Lung (tissue), 12 donors: ENCODE results near the gene TEP1. TPM values are rescaled to one million over a fixed set of nuclear protein-coding genes. Genes with fewer than 3 reads are reported as not detected.

ENCODE experiments used
- ATAC-seq: fragments of 200-7000 bp; cut with Tn5 transposase; one replicate; pipeline ENCODE4 v1.9.1; 2020; ENCODE audit warnings: moderate number of reproducible peaks; ENCODE audit not compliant: insufficient read depth, low FRiP score
- DNase-seq, 3 donors: peaks; one replicate each; pipeline ENCODE4 v3.0.0-alpha.2; 2013 to 2017
- H3K27ac ChIP-seq, 2 donors: one replicate each; pipeline ENCODE4 v1.5.1; 2013; ENCODE audit warnings: mild to moderate bottlenecking in 2 of 2, moderate library complexity in 2 of 2, control low read depth in 1 of 2, inconsistent platforms in 1 of 2, low read depth in 1 of 2, low read length in 1 of 2
- H3K27me3 ChIP-seq, 3 donors: one replicate each; pipeline ENCODE4 v1.5.1; 2013; ENCODE audit warnings: low read length in 2 of 3; ENCODE audit not compliant: control insufficient read depth in 3 of 3, insufficient read depth in 3 of 3
- H3K36me3 ChIP-seq, 4 donors: one replicate each; pipeline ENCODE4 v1.5.1; 2013; ENCODE audit warnings: low read length in 4 of 4, mild to moderate bottlenecking in 1 of 4, moderate library complexity in 1 of 4; ENCODE audit not compliant: control insufficient read depth in 4 of 4, insufficient read depth in 4 of 4
- H3K4me1 ChIP-seq, 5 donors: one replicate each; pipeline ENCODE4 v1.5.1; 2013; ENCODE audit warnings: low read length in 5 of 5, mild to moderate bottlenecking in 2 of 5, moderate library complexity in 1 of 5; ENCODE audit not compliant: control insufficient read depth in 5 of 5, insufficient read depth in 5 of 5
- H3K4me3 ChIP-seq: one replicate; pipeline ENCODE4 v1.5.1; 2013; ENCODE audit warnings: mild to moderate bottlenecking, control low read depth, moderate library complexity
- H3K9ac ChIP-seq, 2 donors: one replicate each; pipeline ENCODE4 v1.5.1; 2013; ENCODE audit warnings: low read length in 2 of 2, control low read depth in 1 of 2; ENCODE audit not compliant: insufficient read depth in 1 of 2
- H3K9me3 ChIP-seq, 4 donors: one replicate each; pipeline ENCODE4 v1.5.1; 2013; ENCODE audit warnings: low read length in 3 of 4, mild to moderate bottlenecking in 1 of 4, moderate library complexity in 1 of 4; ENCODE audit not compliant: control insufficient read depth in 4 of 4, insufficient read depth in 3 of 4
- CTCF ChIP-seq: IDR thresholded peaks from 2 replicates; pipeline ENCODE4 v1.5.1; 2012; ENCODE audit warnings: mild to moderate bottlenecking; ENCODE audit errors: control extremely low read depth, extremely low read depth
- WGBS, 2 donors: extraction: QIAGEN DNeasy Blood & Tissue Kit; methylation state at CpG; one replicate each; pipeline ENCODE4 v1.1.7; 2013; 5-methylcytosine and 5-hydroxymethylcytosine counted together
- polyA plus RNA-seq, 2 donors: library from polyadenylated mRNA; stranded (reverse); fragments of 200-250 nt; gene quantifications; one replicate each; pipeline ENCODE4 v1.2.1, GENCODE V29; 2013
- total RNA-seq, 2 donors: library from RNA; depleted of rRNA in 1 of 2; stranded (reverse); fragments of >200 nt in 1 of 2; gene quantifications; one replicate each; pipeline ENCODE4 v1.2.1, GENCODE V29; 2014 to 2021
- donor health status: control.
- donor health status: control.
- donor health status: Bipolar disorder and iron deficiency.
- donor health status: healthy.
- donor health status: DM: yes; HTN: yes; CAD: no.

Gene TEP1
- total and polyA plus RNA-seq, 4 donors = 15.7 to 44.7 (median 22.5) TPM

GRCh38 chr14:20388159-20388558, 25.1 kb downstream of the TEP1 start:
- DNase-seq (no peak), ATAC-seq (no peak)
- Histone ChIP-seq H3K9ac (no peak overlapping the region), H3K4me3 (no peak overlapping the region), H3K36me3 (peaks cover 33 to 64% (median 40%) of the 10 kb centered on the region in 4 donors), H3K27me3 (no peaks in the 10 kb centered on the region), H3K4me1 (no peaks in the 10 kb centered on the region), H3K27ac (no peak overlapping the region), H3K9me3 (no peaks in the 10 kb centered on the region)
- TF ChIP-seq CTCF = no peak
- WGBS, 2 donors = 69 to 72% methylated on average over 4 of the region's 4 CpGs

GRCh38 chr14:20387576-20387975, 25.7 kb downstream of the TEP1 start:
- no peaks in the 10 kb centered on the region for H3K4me1 ChIP-seq
- TF ChIP-seq CTCF = no peak
- no peak for DNase-seq
- peaks cover 33 to 70% (median 40%) of the 10 kb centered on the region in 4 donors for H3K36me3 ChIP-seq
- ATAC-seq = peak; percentile 53
- H3K9ac ChIP-seq = no peak overlapping the region
- H3K4me3 ChIP-seq = no peak overlapping the region
- no peaks in the 10 kb centered on the region for H3K27me3 ChIP-seq
- H3K27ac ChIP-seq = no peak overlapping the region
- 62 to 83% methylated on average over 6 of the region's 6 CpGs for WGBS, 2 donors
- H3K9me3 ChIP-seq = no peaks in the 10 kb centered on the region

GRCh38 chr14:20386276-20386855, 26.9 kb downstream of the TEP1 start:
- no peak overlapping the region for H3K9ac ChIP-seq
- H3K27me3 ChIP-seq = no peaks in the 10 kb centered on the region
- H3K4me3 ChIP-seq = no peak overlapping the region
- no peaks in the 10 kb centered on the region for H3K4me1 ChIP-seq
- 97 to 100% methylated on average over 17 of the region's 17 CpGs for WGBS, 2 donors
- no peaks in the 10 kb centered on the region for H3K9me3 ChIP-seq
- DNase-seq = no peak
- no peak for TF ChIP-seq CTCF
- no peak for ATAC-seq
- peaks cover 29 to 78% (median 36%) of the 10 kb centered on the region in 4 donors for H3K36me3 ChIP-seq
- H3K27ac ChIP-seq = no peak overlapping the region

GRCh38 chr14:20384886-20385285, 28.4 kb downstream of the TEP1 start:
- Histone ChIP-seq H3K27ac (no peak overlapping the region), H3K4me1 (no peaks in the 10 kb centered on the region), H3K9me3 (no peaks in the 10 kb centered on the region), H3K4me3 (no peak overlapping the region), H3K36me3 (peaks cover 22 to 79% (median 32%) of the 10 kb centered on the region in 4 donors), H3K27me3 (no peaks in the 10 kb centered on the region), H3K9ac (no peak overlapping the region)
- DNase-seq (no peak), ATAC-seq (no peak)
- 97% methylated on average over 5 of the region's 5 CpGs for WGBS, 2 donors
- no peak for TF ChIP-seq CTCF
